Inferior parietal cortex (tissue), 1 donor: ENCODE results near the gene AOC3.
"Not testable (repeated sequence)": the region's sequence is repeated elsewhere in the genome, so short reads cannot be mapped to it uniquely, and the experiment has no call there.

Experiments used
- DNase-seq: peaks from one replicate; pipeline ENCODE4 v3.0.0-alpha.2; 2016; ENCODE audit errors: extremely low spot score

Gene AOC3

GRCh38 chr17:42891539-42892152 lies 40.6 kb downstream of the AOC3 start:
- no peak for DNase-seq

- no peak for DNase-seq
These were observed 42.4 kb downstream of the AOC3 start for GRCh38 chr17:42893359-42893758.

GRCh38 chr17:42894283-42895184 lies 43.5 kb downstream of the AOC3 start:
- DNase-seq: no peak

GRCh38 chr17:42895185-42895555 lies 44.2 kb downstream of the AOC3 start:
- peak; percentile 11 for DNase-seq

GRCh38 chr17:42898147-42898811 lies 47.3 kb downstream of the AOC3 start:
- DNase-seq: no peak

GRCh38 chr17:42899981-42900380 lies 49.0 kb downstream of the AOC3 start:
- not testable (repeated sequence) for DNase-seq

- no peak for DNase-seq
These were observed 49.7 kb downstream of the AOC3 start, which contains the start of gene G6PC1 for GRCh38 chr17:42900460-42901331. Gene G6PC1, plus strand, starts transcription at chr17:42900799. Its CDS starts 78 bp downstream, at chr17:42900877.

- DNase-seq: no peak
These were observed 50.7 kb downstream of the AOC3 start for GRCh38 chr17:42901535-42902229.

GRCh38 chr17:42904110-42904469 lies 53.1 kb downstream of the AOC3 start:
- DNase-seq: no peak

- DNase-seq: no peak
These were observed 55.9 kb downstream of the AOC3 start for GRCh38 chr17:42906772-42907446.
